Right renal pelvis (tissue), 4 donors: Measurements from ENCODE around the gene POU2F2. TPM values are rescaled to one million over a fixed set of nuclear protein-coding genes. Genes with fewer than 3 reads are reported as not detected.
"Not testable (repeated sequence)": the region's sequence is repeated elsewhere in the genome, so short reads cannot be mapped to it uniquely, and the experiment has no call there.

Experiments used
- DNase-seq, 4 donors: peaks; one replicate each; pipeline ENCODE4 v3.0.0-alpha.2; 2013; ENCODE audit warnings: low read depth in 4 of 4, low spot score in 3 of 4, missing footprints in 1 of 4
- polyA plus RNA-seq, 4 donors: library from polyadenylated mRNA; unstranded; fragments of 120-200 nt; gene quantifications; one replicate each; pipeline ENCODE4 v1.2.1, GENCODE V29; 2013; ENCODE audit not compliant: insufficient read length in 4 of 4

The POU2F2 gene
- polyA plus RNA-seq, 4 donors, result 0.55 to 1.4 (median 0.90) TPM

DNA sequence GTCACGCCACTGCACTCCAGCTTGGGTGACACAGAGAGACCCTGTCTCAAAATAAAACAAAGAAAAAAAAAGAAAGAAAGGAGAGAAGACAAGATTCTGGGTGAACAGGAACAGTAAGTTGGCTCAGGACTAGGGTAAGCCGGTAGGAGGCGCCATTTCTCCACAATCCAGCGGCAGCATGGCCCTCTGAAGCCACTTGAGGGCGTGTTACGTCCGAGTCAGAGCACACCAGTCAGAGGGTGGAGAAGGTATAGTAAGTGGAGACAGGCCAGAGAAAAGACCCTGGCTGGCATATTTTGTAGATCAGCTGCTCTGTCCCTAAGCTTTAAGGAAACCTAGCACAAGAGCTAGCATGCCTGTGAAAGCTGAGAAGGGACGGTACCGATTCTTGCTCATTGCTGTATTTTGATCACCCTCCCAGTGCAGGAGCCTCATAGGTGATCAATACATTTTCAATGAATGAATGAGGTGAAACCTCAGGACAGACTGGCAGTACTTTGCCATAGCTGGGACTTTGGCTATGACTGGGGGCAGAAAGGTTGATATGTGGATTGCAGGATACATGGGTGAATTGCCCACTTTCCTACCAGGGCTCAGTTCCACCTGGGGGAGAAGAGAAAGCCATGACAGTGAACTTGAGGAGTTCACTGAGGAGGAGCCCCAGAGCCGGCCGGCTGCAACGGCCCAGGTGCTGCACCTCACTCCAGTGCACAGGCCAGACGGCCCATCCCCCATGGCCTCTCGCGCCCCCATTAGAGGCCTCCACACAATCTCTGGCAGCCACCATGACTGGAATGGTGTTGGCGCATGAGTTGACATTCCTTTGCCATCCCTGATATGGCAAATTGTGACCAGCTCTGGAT, 23.5 kb downstream of the POU2F2 start:
- DNase-seq, result peak; percentile 33 to 51 (median 46)

- DNase-seq, result no peak
Observed at GRCh38 chr19:42105368-42105767, 26.9 kb downstream of the POU2F2 start.

DNA sequence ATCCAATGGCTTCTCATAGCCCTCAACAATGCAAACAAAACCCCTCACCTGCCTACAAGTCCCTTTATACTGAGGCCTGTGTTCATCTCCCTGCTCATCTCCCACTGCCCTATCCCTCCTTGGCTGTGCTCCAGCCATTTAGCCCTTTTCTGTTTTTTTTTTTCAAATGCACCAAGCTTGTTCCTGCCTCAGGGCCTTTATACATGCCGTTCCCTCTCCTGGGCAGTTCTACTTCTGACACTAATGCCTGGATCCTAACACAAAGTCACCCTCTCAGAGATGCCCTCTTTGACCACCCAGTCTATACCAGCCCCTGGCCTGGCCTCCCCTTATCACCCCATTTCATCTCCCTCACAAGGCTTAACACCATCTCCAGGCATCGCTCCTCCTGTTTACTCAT, 29.4 kb downstream of the POU2F2 start:
- DNase-seq, result no peak

GRCh38 chr19:42100241-42100640, 32.0 kb downstream of the POU2F2 start:
- not testable (repeated sequence) for DNase-seq

GRCh38 chr19:42099336-42099925, 32.8 kb downstream of the POU2F2 start:
- DNase-seq, result no peak

GRCh38 chr19:42098781-42099180, 33.5 kb downstream of the POU2F2 start:
- no peak for DNase-seq

GRCh38 chr19:42097461-42097860, 34.8 kb downstream of the POU2F2 start:
- DNase-seq, result no peak

DNA sequence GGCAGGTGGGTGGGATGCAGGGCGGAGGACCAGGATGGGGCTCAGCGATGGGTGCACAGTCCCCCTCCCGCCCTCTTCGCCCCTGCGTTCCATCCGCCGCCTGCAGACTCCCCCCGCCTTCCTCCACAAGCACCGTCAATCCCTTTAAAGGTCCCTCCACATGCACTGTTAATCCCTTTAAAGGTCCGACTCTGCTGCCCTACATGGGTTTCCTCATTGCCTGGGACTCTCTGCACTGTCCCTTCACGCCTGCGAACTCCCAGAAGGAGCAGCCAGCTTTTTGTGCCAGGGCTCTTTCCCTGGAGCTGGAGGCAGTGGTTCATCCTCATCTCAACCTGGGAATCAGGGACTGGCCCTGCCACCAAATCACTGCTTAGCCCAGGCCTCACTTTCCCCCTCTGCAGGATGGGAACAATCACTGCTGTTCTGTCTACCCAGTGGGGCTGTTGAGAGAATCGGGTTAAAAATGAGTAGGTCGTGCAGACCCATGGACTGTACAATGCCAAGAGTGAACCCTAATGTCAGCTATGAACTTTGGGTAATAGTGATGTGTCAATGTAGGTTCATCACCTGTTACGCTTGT, 35.9 kb downstream of the POU2F2 start:
- no peak for DNase-seq

DNA sequence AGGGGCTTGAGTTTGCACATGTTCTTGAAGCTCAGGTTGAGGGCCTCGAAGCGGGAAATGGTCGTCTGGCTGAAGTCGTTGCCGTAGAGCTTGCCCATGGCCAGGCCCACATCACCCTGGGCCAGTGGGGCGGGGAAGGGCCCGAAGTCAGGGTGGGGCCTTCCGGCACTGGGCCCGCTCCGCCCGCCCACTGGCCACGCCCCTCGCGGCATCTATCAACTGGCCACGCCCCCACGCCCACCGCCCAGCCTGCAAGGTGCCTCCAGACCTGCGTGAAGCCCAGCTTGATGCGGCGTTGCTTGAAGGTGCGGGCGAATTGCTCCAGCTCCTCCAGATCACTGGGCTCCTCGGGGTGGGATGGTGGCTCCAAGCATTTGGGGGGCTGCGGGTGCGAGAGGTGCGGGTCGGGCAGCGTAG, 36.4 kb downstream of the POU2F2 start:
- no peak for DNase-seq

DNA sequence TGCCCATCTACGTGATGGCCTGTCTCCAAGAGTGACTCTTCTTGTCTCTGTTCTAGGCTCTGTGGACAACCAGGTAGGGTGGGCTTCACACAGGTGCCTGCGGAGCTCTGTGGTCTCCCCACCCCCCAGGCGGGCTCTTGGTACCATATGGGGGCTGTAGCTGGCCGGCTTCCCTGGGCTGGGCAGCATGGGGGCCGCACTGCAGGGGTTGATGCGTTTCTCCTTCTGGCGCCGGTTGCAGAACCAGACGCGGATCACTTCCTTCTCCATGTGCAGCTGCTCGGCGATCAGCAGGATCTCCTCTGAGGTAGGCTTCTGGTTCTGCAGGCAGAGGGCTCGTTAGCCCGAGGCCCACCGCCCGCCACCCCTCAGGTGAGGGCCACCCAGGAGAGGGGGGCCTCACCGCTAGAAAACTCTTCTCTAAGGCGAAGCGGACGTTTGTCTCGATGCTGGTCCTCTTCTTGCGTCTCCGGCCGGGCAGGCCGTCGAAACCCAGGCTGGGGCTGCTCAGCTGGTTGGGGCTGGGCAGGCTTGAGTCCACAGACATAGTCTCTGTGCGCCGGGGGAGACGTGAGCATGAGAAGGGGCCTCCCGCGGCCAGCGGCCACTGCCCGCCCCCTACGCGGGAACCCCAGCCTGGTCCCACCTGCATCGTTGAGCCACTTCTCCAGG, 37.0 kb downstream of the POU2F2 start:
- no peak for DNase-seq

DNA sequence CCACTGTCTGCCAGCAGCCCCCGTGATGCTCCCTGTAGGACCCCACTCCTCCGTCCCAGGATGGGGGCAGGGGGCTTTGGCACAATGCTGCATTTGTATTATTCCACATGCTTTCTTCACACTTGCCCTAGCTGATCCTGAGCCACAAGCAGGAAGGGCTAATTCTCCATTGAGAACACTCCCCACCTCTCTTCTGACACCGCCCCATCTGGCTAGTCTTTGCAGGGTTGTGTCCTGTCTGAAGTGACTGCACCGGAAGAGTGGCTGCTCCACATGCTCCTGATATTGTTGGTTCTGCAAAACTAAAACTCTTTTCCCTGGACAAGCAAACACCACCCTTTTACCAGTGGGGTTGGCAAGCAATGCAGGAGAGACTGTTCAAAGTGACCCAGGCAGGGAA, 38.3 kb downstream of the POU2F2 start:
- no peak for DNase-seq

DNA sequence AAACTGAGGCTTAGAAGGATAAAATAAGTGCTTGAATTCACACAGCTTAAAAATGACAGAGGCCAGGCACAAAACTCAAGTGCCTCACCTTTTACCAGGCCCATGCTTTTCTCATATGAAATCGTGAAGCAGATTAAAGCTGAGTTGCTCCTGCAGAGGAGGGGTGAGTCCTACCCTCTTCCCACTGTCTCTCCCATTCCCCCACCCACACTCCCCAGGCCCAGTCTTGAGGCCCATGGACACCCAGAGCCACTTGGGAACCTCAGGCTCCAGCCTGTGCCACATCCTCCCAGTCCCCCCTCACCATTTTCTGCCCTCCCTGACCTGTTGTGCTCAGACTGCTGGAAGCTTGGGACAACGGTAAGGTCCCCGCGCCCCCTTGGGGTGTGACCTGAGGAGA, 38.7 kb downstream of the POU2F2 start:
- no peak for DNase-seq

GRCh38 chr19:42092350-42092749, 39.9 kb downstream of the POU2F2 start:
- no peak for DNase-seq

GRCh38 chr19:42091742-42092141, 40.5 kb downstream of the POU2F2 start:
- no peak for DNase-seq

DNA sequence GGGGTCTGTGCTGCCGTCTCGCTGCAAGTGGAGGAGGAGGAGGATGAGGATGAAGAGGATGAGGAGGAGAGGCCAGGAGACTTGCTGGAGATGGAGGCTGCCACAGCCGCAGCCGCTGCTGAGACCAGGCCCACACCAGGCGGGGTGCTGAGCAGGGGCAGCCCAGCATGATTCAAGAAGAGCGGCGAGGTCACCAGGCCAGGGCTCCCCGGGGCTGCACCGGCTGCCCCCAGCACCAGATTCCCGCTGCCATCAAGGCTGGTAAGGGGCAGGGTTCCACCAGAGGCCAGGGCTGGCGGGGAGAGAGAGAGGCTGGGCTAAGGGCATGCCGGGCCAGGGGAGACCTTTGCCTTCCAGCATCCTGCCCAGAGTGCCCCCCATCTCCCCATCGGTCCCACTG, 40.9 kb downstream of the POU2F2 start:
- no peak for DNase-seq

DNA sequence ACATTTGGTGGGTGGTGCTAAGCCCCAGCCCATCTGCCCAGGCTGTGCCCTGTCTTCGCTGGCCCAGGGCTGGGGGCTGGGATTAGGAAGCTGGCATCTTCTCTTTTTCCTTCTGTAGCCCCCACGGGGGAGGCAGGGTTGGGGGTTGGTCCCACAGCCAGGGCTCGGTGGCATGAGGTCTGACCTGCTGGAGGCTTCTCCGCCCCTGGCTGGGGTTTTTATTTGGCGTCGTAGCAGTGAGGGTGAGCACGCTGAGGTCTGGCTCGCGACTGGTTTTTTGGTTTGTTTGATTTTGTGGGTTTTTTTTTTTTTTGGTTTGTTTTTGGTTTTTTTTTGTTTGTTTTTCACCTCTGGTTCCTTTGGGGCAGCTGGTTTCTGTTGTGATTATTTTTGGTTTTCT, 41.6 kb downstream of the POU2F2 start:
- DNase-seq, result no peak

- DNase-seq, result no peak
Observed at GRCh38 chr19:42089772-42090171, 42.5 kb downstream of the POU2F2 start.

- no peak for DNase-seq
Observed at GRCh38 chr19:42089191-42089750, 43.0 kb downstream of the POU2F2 start.

- DNase-seq, result no peak
Observed at GRCh38 chr19:42088471-42089190, 43.6 kb downstream of the POU2F2 start.
